Fibroblast of upper back skin (primary cell): Measurements from ENCODE around the gene GPC6.
A peak's percentile ranks its signal among the peaks of the same experiment; 100 is the strongest.

ENCODE experiments used
- DNase-seq: peaks from one replicate; pipeline ENCODE4 v3.0.0-alpha.2; 2013

The GPC6 gene

DNA sequence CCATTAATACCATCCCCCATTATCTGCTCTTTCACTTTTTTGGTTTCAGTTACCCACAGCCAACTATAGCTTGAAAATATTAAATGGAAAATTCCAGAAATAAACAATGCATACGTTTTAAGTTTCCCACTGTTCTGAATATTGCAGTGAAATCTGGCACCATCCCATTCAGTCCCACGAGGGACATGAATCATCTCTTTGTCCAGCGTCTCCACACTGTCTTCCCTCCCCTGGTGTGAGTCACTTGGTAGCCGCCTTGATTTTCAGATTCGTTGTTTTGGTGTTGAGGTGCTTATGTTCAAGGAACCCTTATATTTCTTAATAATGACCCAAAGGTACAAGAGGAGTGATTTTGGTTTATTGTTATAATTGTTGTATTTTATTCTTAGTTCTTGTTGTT is 1006.8 kb downstream of the GPC6 start:
- DNase-seq = peak; percentile 96

DNA sequence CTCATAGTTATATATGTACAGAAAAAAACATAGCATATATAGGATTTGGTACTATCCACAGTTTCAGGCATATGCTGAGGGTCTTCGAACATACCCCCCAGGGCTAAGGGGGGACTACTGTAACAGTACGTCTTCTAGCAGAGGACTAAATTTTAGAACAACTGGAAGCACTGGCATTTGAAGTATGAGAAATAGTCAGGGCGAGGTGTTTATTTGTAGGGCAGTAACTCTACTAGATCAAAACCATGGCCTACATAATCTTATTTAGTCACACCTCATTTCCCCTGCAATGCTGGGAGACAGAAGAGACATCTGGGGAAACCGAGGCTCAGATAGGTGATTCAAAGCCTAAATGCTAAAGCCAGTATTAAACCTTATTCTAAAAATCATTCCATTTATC is 1007.2 kb downstream of the GPC6 start:
- DNase-seq = no peak

DNA sequence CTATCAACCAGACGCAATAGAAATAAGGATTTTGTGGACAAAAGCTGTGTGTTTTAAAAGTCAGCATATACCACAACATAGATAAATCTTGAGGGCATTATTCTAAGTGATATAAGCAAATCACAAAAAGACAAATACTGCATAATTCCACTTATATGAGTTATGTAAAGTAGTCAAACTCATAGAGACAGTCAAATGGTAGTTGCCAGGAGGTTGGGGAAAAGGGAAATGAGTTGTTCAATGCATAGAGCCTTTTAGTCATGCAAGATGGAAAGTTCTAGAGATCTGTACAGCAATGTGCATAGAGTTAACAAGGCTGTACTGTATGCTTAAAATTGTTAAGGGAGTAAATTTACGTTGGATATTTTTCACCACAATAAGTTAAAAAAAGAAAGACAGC is 1008.1 kb downstream of the GPC6 start:
- DNase-seq = no peak

DNA sequence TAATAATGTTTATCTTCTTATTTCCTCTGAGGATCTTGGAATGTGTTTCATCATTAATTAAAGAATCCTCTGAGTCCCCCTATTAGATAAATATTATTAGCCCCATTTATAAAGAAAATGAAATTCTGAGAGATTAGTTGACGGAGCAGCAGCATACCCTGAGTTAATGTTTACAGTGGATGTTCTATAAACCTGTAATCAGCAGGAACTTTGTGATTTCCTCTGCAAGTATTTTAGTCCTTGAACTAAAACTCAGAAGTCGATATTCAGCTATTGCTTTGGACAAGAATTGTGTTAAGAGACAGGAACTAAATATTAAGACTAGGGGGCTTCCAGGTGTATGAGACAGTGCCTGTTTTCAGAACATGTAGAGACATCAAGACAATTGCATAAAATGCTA is 1009.5 kb downstream of the GPC6 start:
- DNase-seq = no peak

DNA sequence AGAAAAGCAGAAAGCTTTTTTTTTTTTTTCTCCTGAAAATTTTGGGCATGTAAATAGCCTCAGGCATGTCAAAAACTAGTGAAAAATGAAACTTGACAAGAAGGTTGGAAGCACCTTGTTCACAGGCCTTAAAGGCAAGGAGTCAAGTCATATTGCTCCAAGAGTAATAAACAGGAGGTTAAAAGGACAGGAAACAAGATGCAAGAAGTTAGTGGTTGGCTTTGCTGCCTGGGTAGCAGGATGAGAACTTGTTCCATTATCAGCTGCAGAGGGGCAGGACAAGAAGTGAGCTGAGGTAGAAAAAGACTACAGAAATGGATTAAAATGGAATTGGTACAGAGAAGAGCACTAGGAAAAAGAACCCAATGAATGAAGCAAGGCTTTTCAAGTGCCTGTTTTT is 1010.3 kb downstream of the GPC6 start:
- no peak for DNase-seq

DNA sequence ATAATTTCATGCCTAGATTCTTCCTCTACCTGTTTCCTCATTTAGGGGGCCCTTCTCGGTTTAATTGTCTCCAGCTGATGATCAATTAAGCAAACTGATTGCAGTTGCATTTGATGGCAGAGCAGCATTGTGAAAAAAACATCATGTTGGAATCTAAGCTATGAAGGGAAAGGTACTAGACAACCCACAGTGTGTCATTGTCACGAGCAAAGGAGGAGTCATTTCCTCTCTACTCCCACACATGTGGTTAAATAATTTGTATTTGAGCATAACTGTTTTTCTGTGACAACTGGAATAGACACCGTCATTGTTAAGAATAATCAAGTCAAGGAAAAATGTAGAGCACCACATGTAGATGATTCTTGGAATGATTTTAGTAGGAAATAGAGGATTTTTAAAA is 1012.5 kb downstream of the GPC6 start:
- DNase-seq = peak; percentile 51

DNA sequence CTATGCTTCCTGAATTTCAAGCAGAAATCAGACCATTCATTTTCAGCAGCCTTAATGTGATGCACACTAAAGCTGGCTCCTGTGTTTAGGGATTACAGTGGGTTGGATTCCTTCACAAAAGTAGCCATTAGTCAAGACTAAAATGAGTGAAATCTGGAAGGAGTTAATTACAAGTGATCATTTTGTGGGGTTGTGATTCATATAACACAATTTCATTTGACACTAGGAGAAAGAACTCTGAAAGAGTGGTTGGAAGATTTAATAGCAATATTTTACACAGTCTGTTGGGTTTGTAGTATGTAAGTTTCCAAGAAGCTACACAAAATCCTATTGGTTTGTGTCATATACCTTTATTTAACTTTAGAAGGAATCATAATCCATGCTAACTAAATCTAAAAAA is 1015.9 kb downstream of the GPC6 start:
- DNase-seq = peak; percentile 31

DNA sequence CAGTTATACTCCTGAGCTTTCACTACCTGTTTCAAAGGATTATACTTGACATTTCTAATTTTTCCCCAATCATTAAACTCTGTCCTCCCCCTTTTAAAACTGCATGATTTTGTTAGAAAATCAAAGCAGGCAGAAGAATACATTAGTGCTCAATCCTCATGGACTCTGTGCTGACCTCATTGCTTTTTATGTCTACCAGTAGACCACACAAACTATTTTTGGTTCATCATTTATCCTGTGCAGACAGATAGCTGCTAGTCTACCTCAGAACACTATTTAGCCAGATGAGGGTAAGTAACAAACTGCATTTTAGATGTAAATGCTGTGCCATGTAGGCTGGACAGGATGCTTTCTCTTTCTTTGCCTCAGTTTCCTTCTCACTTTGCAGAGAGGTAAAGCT is 1016.9 kb downstream of the GPC6 start:
- peak; percentile 51 for DNase-seq

DNA sequence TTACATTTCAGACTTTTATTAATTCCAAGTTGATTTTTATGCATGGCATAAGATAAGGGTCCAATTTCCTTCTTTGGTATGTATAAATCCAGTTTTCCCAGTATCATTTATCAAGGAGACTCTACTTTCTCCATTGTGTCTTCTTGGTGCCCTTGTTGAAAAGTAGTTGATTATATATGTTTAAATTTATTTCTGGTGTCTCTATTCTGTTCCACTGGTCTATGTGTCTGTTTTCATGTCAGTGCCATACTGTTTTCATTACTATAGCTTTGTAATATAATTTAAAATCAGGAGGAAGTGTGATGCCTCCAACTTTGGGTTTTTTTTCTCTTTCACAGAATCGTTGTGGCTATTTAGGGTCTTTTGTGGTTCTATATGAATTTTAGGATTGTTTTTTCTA is 1019.9 kb downstream of the GPC6 start:
- DNase-seq = no peak

DNA sequence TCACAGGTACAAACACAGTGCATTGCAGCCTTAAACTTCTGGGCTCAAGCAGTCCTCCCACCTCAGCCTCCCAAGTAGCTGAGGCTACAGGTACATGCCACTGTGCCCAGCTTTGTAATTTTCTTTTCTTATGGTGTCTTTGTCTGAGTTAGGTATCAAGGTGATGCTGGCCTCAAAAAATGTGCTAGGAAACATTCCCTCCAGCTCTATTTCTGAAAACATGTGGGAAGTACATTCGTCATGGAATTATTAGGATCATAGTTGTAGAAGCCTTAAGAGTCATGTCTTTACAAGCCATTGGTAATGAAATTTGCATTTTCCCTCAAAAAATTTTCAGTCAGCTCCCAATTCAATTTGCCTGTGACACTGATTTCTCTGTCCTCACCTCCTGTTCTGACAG is 1021.3 kb downstream of the GPC6 start:
- no peak for DNase-seq

DNA sequence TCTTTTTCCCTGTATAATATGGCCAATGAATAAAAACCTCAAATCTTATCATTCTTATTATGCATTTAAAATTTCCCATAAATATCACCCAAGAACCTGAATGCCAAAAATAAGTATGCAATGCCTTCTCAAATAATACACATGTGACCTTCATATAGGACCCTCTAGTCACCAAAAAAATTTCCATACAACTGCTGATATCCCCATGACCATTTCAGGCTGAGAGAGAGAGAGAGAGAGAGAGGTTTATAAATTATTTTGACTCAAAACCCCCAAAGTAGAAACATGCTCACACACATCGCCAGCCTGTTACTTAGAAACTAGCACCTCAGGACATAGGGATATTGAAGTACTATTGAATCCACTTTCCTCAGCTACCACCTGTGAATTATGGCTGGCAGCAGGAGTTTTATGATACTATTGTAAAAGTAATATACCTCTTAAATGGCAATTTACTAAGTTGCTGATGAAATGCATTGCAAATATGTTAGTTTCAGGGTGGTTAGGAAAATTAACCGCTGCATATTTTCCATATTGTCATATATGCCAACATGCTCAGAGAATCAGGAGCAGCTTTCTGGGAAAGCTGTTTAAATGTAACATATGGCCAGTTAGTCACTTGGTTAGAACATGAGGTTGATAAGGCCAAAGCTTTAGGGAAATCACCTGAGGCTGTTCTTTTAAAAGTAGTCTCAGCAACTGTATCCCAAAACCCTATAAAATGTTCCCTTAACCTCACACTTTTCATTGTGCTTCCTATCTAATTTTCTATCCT is 1022.0 kb downstream of the GPC6 start:
- peak; percentile 67 for DNase-seq

DNA sequence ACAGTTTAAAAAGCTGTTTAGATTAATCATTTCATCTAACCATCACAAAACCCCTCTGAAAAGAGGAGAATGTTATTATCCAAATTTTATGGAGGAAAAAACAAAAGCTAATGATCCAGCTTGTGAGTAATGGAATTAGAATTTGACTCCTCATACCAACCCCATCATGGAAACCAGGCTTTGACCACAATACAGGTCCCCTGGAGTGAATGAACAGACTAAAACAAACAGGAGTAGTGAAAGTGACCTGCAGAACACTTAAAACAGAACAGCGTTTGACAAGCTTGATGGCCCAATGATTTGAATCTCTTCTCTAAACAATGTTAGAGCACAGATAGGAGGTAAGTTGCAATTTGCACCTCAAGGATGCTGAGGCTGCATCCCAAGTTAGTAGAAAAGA is 1022.9 kb downstream of the GPC6 start:
- DNase-seq = peak; percentile 93

DNA sequence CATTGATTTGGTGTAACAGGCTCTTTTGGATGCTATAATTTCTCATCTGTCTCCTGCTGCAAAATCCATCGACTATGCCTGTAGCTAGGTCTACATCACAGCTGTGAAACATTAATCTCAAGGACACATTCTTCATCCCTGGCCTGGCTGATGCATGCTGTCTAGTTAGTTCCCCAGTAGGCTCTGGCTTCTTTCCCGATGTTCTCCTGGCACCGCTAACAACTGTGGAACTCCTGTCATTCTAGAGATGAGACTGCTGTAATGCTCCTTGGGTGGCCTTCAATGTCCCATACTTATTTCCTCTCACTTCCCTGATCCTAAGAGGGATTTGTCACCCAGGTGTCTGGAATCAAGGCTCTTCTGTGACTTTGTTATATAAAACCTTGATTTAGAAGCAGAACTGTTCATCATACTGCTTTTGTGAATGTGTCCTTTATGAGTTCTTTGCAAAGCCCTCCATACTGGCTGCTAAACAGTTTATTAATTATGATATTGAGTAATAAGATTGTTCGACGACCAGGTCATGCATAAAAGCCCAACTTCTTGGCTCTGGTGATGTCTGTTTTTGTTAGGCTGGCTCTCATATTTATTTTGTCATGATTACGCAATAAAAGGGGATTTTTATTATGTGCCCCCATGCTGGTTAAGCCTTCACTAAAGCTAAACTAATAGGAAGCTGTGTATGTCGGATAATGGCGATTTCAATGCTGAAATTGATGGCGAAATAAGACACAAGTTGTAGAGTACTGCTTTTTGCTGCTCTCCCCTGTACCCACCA is 1025.4 kb downstream of the GPC6 start:
- DNase-seq = peak; percentile 85

DNA sequence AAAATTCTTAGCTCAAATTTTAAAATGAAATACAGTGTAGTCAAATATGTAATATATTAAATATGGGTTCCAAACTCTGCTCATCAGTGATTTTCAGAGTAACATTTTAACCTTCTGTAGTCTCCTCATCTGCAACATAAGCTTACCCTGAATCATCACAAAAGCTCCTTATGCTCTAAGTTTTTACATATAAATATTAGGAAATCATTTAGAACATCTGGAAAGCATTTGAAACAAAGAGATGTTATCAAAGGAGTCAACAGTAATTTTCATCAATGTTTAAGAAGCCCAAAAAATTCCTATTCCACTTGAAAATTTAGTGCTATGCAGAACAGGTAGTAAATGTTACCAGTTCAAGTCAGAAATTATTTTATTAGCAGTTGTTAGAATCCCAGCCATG is 1028.1 kb downstream of the GPC6 start:
- peak; percentile 44 for DNase-seq

DNA sequence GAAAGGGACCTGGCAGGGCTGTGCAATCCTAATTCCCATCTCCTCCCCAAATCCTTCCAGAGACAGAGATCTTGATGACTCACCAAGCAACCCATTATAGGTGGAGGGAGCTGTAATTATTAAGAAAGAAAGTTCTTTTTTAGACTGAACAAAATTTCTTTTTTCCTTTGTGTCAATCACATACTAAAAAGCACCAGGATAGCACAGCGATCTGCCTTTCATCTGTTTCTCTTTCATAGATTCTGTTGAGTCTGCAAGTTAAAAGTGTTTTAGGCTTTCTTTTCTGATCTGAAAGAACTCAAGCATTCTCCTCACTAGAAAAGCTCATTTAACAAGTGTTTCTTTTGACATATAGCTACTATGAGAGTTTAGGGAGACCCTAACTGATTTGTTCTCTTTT is 1030.1 kb downstream of the GPC6 start:
- no peak for DNase-seq

DNA sequence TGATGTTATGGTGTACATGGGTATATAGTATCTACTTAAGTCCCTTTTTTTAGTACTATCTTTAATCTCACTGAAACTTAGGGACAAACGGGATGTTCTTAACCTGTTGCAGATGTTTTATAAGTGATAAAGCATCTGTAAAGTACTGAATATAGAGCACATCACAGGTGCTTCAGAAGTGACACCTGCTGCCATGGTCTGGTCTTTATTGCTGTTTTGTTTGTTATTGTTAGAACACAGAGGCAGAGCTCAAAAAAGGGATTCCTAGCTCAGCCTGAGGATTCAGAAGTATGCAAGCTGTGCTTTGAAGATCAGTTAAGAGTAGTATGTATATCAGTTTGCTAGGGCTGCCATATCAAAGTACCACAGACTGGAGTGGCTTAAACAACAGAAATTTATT is 1033.4 kb downstream of the GPC6 start:
- DNase-seq = no peak

DNA sequence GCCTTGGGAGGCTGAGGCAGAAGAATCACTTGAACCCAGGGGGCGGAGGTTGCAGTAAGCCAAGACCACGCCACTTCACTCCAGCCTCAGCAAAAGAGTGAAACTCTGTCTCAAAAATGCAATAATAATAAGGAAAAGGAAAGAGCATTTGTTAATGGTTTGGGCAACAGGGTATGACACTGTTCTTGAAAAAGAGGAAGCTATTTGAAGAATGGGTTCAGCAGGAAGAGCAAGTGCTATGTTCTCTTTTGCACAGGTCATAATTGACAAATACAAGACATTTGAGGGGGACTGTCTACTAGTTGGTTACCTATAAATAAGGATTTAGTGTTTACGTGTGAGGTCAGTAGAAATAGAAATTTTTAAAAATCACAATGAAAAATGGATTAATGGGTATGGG is 1034.6 kb downstream of the GPC6 start:
- no peak for DNase-seq

DNA sequence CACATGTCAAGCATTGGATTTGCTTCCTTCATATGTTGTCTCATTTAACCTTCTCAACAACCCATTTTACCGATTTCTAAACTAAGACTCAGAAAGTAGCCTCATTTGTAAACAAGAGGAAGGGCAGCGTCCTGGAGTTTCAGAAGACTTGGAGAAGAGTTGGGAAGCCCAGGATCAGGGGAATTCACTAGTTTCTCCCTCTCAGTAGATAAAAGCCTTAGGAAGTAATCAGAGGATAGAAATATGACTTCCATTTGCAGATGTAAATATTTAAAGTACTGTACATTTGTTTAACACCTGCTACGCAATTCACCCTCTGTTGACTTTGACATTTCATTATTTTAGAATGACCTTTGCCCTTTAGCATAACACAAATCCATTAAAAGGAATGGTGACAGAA is 1036.4 kb downstream of the GPC6 start:
- DNase-seq = no peak

DNA sequence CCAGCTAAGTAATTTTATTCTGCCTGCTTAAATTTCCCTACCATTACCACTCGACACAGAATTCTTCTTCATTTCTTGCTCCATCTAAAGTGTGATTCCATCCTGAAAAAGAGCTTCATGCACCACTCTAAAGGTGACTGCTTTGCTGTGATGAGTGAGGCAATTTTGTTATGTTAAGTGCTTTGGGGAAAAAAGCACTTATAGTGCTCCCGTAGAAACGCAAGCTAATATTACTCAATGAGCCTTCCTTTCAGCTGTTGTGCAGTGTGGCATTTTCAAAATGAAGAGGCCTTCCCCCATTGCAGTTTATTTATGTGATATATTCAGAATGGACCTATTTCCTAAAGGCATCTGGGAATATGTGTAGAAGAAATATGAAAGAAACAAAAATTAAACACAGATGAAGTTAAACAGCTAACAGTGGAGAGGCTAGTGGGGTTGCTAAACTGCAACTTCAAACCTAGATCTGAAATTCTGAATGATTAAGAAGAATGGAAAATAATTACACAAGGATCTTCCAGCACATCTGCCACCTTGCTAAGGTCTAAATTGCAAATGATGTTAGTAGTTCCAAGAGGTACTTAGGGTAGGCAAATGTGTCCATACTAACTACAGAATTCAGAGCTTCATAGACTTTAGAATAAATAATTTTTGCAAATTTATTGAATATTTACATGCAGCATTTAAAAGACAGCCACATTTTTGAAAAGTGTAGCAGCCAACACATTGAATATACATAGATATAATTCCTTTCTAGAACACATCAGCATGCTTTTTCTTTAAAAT is 1041.2 kb downstream of the GPC6 start:
- DNase-seq = no peak

DNA sequence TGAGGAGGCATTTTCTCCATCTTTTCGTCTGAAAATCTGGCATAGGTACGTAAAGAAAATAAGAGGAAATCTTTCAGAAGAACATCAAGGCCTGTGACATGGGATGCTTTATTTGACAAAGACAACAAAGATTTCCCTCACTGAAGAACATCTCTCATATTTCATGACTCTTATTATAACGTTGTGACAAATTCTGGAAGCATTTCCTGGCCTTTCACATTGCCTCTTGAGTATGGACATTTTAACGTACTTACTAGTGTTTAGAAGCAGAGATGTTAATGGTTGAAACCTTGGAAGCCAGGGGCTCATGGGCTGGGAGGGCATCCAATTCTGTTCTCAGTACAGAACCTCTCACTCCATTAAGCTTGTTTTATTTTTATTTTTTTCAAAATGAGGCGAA is 1042.1 kb downstream of the GPC6 start:
- DNase-seq = no peak

DNA sequence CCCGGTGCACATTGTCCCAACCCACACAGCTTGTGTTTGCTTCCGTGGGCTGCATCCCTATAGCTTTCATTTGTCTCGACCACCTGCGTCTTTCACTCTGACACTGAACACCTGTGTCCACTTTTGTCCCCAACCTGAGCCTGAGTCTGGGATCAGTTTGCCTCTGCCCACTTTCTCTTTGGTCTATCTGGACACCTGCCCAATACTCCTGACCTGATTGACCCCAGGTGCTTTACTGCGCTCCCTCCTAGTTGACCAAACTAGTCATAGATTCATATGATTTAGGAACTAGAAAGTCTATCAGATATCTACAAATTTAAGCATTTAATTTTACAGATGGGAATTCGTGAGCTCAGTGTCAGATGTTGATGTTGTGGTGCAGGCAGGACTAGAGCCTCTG is 1043.0 kb downstream of the GPC6 start:
- no peak for DNase-seq

DNA sequence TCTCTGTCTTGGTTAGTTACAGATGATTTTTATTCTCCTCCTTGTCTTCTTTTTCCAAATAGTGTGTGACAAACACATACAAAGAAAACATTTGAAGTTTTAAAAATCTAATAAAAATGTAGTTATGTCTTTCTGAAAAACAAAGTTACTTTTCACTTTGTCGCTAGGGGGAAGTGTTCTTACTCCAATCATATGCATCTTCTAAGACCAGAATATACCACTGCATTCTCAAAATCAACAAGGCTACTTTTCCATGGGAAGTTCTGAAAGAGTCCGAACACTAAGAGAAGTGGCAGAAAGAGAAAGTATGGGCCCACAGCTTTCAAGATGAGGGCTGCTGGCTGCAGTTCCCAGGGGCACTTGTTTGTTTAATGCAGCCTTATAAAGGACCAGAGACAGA is 1043.9 kb downstream of the GPC6 start:
- no peak for DNase-seq

DNA sequence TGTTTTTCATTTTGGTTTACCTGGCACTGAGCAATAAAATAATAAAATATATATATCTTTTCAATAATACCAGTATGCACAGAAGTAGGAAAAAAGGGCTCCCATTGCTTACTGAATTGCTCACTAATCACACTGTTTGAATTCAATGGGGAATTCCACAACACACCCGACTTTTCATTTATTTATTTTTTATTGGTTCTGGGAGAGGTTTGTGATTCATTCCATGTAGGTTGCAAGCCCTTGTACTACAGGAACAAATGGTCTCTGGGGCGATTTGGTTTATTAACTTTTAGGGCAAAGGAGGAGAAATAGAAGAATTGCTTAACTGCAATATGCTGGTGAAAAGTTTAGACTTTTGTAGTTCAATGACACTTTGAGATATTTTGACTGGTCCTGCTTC is 1045.4 kb downstream of the GPC6 start:
- DNase-seq = no peak

DNA sequence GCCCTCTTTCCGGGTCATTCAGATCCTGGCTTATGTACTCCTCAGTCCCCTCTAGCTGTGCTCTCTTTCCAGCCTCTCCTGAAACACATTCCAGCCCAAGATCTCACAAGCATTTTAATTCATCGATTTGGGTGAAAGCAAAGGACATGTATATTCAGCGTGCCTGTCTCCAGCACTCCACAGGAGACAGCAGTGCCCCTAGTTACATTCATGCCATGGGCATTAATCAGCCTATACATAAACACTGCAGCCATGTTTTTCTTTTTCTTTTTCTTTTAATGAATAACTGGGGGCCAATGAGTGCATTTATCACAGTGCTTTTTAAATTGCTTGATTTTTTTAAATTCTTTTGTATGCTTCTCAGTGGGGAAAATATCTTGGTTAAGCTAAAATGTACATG is 1053.7 kb downstream of the GPC6 start:
- no peak for DNase-seq
